WTC11 (cell line): ENCODE measurements around the gene TSPAN17. TPM values are rescaled to one million over a fixed set of nuclear protein-coding genes. Genes with fewer than 3 reads are reported as not detected.

Experiments used
- ATAC-seq: fragments of 200-7000 bp; cut with Tn5 transposase; 2 replicates; pipeline ENCODE4 v1.10.0; 2021; ENCODE audit warnings: mild to moderate bottlenecking, moderate library complexity
- CTCF ChIA-PET: fragments of 300-600 bp; sonication (Branson Sonifier 250); formaldehyde crosslinking; loops from one replicate; lab custom pipeline; 2021; ENCODE audit warnings: antibody characterized with exemption; lab: Charles Lee
- POLR2A ChIA-PET: fragments of 350-600 bp; sonication (Branson Sonifier 250); formaldehyde crosslinking; loops from one replicate; lab custom pipeline; 2021; ENCODE audit warnings: antibody characterized with exemption; lab: Charles Lee
- DNase-seq: peaks from one replicate; pipeline ENCODE4 v3.0.0; 2021; ENCODE audit warnings: low spot score
- H3K27ac Mint-ChIP-seq: 2 replicates; pipeline ENCODE4 v1.8.0; 2021; ENCODE audit warnings: mixed read lengths
- H3K27me3 Mint-ChIP-seq: 2 replicates; pipeline ENCODE4 v1.8.0; 2021; ENCODE audit warnings: low read depth, mild to moderate bottlenecking, moderate library complexity, mixed read lengths
- H3K36me3 Mint-ChIP-seq: 2 replicates; pipeline ENCODE4 v1.8.0; 2021; ENCODE audit warnings: mixed read lengths
- H3K4me1 Mint-ChIP-seq: 2 replicates; pipeline ENCODE4 v1.8.0; 2022; ENCODE audit warnings: mixed read lengths
- H3K4me3 Mint-ChIP-seq: 2 replicates; pipeline ENCODE4 v1.8.0; 2021; ENCODE audit warnings: mild to moderate bottlenecking, moderate library complexity, mixed read lengths
- H3K9me3 Mint-ChIP-seq: 2 replicates; pipeline ENCODE4 v1.8.0; 2021; ENCODE audit warnings: mixed read lengths
- ATF1 ChIP-seq: sonication (generic); formaldehyde crosslinking; IDR thresholded peaks from 2 replicates; pipeline ENCODE4 v1.8.1; 2023; ENCODE audit warnings: mild to moderate bottlenecking, moderate library complexity, missing genetic modification reagents
- ETV6 ChIP-seq: sonication (generic); formaldehyde crosslinking; IDR thresholded peaks from 2 replicates; pipeline ENCODE4 v1.8.1; 2022; ENCODE audit warnings: mild to moderate bottlenecking, missing genetic modification reagents
- FOXP1 ChIP-seq: sonication (generic); formaldehyde crosslinking; IDR thresholded peaks from 2 replicates; pipeline ENCODE4 v1.8.0; 2022; ENCODE audit warnings: missing genetic modification reagents, mild to moderate bottlenecking, moderate library complexity, borderline replicate concordance
- GRHL2 ChIP-seq: fragments of 250-450 bp; sonication (Bioruptor Pico); IDR thresholded peaks from 2 replicates; pipeline ENCODE4 v1.8.0; 2022; ENCODE audit warnings: mild to moderate bottlenecking, moderate library complexity; ENCODE audit not compliant: insufficient replicate concordance, severe bottlenecking
- GTF2I ChIP-seq: fragments of 250-450 bp; sonication (Bioruptor Pico); conservative IDR thresholded peaks from 2 replicates; pipeline ENCODE4 v1.4.0; 2021; ENCODE audit warnings: mild to moderate bottlenecking
- MXD4 ChIP-seq: fragments of 250-450 bp; sonication (Bioruptor Pico); IDR thresholded peaks from 2 replicates; pipeline ENCODE4 v1.8.0; 2021; ENCODE audit warnings: mild to moderate bottlenecking, moderate library complexity, borderline replicate concordance
- NR1H2 ChIP-seq: sonication (generic); formaldehyde crosslinking; IDR thresholded peaks from 2 replicates; pipeline ENCODE4 v1.9.0; 2021; ENCODE audit warnings: mild to moderate bottlenecking, moderate library complexity, missing genetic modification reagents
- PRRX2 ChIP-seq: fragments of 250-450 bp; sonication (Bioruptor Pico); IDR thresholded peaks from 2 replicates; pipeline ENCODE4 v1.8.0; 2021; ENCODE audit warnings: mild to moderate bottlenecking
- SOX15 ChIP-seq: fragments of 250-450 bp; sonication (Bioruptor Pico); IDR thresholded peaks from 2 replicates; pipeline ENCODE4 v1.9.0; 2021; ENCODE audit warnings: mild to moderate bottlenecking
- TCF7 ChIP-seq: sonication (generic); formaldehyde crosslinking; IDR thresholded peaks from 2 replicates; pipeline ENCODE4 v1.8.0; 2022; ENCODE audit warnings: mild to moderate bottlenecking, low read depth, missing genetic modification reagents, moderate library complexity
- ZBTB21 ChIP-seq: sonication (generic); formaldehyde crosslinking; IDR thresholded peaks from 2 replicates; pipeline ENCODE4 v1.8.1; 2023; ENCODE audit warnings: mild to moderate bottlenecking, missing genetic modification reagents, borderline replicate concordance
- ZNF219 ChIP-seq: sonication (generic); formaldehyde crosslinking; IDR thresholded peaks from 2 replicates; pipeline ENCODE4 v1.8.0; 2023; ENCODE audit warnings: missing genetic modification reagents, mild to moderate bottlenecking, borderline replicate concordance
- ZNF263 ChIP-seq: sonication (generic); formaldehyde crosslinking; IDR thresholded peaks from 2 replicates; pipeline ENCODE4 v1.8.1; 2022; ENCODE audit warnings: low read depth, mild to moderate bottlenecking, moderate library complexity, missing genetic modification reagents
- ZNF317 ChIP-seq: sonication (generic); formaldehyde crosslinking; IDR thresholded peaks from 2 replicates; pipeline ENCODE4 v1.8.1; 2023; ENCODE audit warnings: low read depth, mild to moderate bottlenecking, moderate library complexity, missing genetic modification reagents, borderline replicate concordance
- total RNA-seq: library from RNA; stranded (reverse); gene quantifications from 3 replicates; pipeline ENCODE4 v1.2.3, GENCODE V29; 2021
- TF ChIP-seq, protein P1 (sequence below): sonication (generic); formaldehyde crosslinking; conservative IDR thresholded peaks from 2 replicates; pipeline ENCODE4 v1.8.1; 2023; ENCODE audit warnings: mild to moderate bottlenecking, low read depth, missing genetic modification reagents, moderate library complexity
- TF ChIP-seq, protein P2 (sequence below): fragments of 250-450 bp; sonication (Bioruptor Pico); conservative IDR thresholded peaks from 2 replicates; pipeline ENCODE4 v1.9.0; 2021; ENCODE audit warnings: mild to moderate bottlenecking
- TF ChIP-seq, protein P3 (sequence below): fragments of 250-450 bp; sonication (Bioruptor Pico); IDR thresholded peaks from 2 replicates; pipeline ENCODE4 v2.1.2; 2022; ENCODE audit warnings: mild to moderate bottlenecking, moderate library complexity
- TF ChIP-seq, protein P4 (sequence below): fragments of 250-450 bp; sonication (Bioruptor Pico); IDR thresholded peaks from 2 replicates; pipeline ENCODE4 v1.9.0; 2021; ENCODE audit warnings: mild to moderate bottlenecking
- TF ChIP-seq, protein P5 (sequence below): sonication (generic); formaldehyde crosslinking; IDR thresholded peaks from 2 replicates; pipeline ENCODE4 v1.8.0; 2022; ENCODE audit warnings: mild to moderate bottlenecking, missing genetic modification reagents
- TF ChIP-seq, protein P6 (sequence below): sonication (generic); formaldehyde crosslinking; IDR thresholded peaks from 2 replicates; pipeline ENCODE4 v1.8.1; 2023; ENCODE audit warnings: mild to moderate bottlenecking, missing genetic modification reagents

Gene TSPAN17
- total RNA-seq, 1 experiment from 2014 or later = 47.8 TPM

DNA sequence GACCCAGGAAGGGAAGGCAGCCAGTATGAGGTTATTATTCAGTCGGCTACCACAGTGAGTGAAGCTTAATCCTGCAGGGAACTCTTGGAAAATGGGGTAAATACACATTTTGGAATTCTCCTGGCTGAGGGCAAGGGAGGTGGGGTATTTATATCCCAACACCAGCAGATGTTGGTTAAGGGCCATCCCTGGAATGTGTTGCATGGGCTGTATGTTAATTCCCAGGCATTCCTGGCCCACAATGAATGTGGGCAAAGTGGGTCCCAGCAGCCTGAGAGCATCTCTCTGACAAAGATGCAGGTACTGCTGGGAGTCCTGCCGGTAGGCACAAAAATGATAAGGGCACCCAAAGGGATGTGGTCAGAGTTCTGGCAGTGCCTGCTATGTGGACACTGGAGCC is 34.4 kb upstream of the TSPAN17 start:
- H3K27me3 Mint-ChIP-seq = peaks cover 58% of the 10 kb centered on the region
- no peak for ATAC-seq
- no peaks in the 10 kb centered on the region for H3K36me3 Mint-ChIP-seq

More for the DNA sequence above, 34.4 kb upstream of the TSPAN17 start:
- Mint-ChIP-seq H3K27ac (no peak overlapping the region), H3K4me3 (no peak overlapping the region), H3K4me1 (peaks cover 20% of the 10 kb centered on the region), H3K9me3 (no peaks in the 10 kb centered on the region)
- TF ChIP-seq, protein P1, sequence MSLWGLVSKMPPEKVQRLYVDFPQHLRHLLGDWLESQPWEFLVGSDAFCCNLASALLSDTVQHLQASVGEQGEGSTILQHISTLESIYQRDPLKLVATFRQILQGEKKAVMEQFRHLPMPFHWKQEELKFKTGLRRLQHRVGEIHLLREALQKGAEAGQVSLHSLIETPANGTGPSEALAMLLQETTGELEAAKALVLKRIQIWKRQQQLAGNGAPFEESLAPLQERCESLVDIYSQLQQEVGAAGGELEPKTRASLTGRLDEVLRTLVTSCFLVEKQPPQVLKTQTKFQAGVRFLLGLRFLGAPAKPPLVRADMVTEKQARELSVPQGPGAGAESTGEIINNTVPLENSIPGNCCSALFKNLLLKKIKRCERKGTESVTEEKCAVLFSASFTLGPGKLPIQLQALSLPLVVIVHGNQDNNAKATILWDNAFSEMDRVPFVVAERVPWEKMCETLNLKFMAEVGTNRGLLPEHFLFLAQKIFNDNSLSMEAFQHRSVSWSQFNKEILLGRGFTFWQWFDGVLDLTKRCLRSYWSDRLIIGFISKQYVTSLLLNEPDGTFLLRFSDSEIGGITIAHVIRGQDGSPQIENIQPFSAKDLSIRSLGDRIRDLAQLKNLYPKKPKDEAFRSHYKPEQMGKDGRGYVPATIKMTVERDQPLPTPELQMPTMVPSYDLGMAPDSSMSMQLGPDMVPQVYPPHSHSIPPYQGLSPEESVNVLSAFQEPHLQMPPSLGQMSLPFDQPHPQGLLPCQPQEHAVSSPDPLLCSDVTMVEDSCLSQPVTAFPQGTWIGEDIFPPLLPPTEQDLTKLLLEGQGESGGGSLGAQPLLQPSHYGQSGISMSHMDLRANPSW (CRISPR knock-in tag) = no peak
- no peak for TF ChIP-seq PRRX2 (CRISPR knock-in tag)
- TF ChIP-seq, protein P2, sequence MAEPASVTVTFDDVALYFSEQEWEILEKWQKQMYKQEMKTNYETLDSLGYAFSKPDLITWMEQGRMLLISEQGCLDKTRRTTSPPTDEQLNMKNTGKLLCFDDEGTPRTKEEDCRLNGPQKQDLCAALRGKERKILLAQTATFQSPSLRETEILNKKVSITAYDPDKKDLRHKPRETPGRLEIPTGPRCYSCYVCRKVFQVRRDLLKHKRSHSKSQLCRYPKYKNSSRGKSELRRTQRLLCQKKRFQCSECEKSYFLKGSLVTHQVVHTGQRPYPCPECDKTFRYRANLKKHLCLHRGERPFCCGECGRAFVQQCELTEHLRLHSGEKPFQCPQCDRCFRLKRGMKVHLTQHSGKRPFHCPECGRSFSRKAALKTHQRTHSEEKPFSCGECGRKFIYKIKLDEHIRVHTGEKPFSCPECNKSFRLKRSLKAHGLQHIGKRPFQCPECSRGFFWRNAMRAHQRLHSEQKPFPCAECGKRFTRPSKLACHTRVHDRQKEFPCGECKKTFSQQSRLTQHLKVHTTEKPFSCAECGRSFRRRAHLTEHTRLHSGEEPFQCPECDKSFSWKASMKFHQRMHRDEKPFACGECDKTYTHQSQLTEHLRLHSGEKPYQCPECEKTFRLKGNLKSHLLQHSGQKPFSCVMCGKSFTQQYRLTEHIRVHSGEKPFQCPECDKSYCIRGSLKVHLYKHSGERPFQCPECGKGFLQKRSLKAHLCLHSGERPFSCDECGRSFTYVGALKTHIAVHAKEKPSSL = no peak
- no peak for TF ChIP-seq MXD4 (CRISPR knock-in tag)
- TF ChIP-seq ETV6 (CRISPR knock-in tag) = no peak
- no peak for TF ChIP-seq TCF7
- no peak for TF ChIP-seq NR1H2
- TF ChIP-seq ZNF263 = no peak
- TF ChIP-seq GTF2I = no peak
- TF ChIP-seq, protein P3, sequence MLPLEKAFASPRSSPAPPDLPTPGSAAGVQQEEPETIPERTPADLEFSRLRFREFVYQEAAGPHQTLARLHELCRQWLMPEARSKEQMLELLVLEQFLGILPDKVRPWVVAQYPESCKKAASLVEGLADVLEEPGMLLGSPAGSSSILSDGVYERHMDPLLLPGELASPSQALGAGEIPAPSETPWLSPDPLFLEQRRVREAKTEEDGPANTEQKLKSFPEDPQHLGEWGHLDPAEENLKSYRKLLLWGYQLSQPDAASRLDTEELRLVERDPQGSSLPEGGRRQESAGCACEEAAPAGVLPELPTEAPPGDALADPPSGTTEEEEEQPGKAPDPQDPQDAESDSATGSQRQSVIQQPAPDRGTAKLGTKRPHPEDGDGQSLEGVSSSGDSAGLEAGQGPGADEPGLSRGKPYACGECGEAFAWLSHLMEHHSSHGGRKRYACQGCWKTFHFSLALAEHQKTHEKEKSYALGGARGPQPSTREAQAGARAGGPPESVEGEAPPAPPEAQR (CRISPR knock-in tag) = no peak
- no peak for TF ChIP-seq ZNF219
- TF ChIP-seq SOX15 = no peak
- TF ChIP-seq ZBTB21 (CRISPR knock-in tag) = no peak
- TF ChIP-seq, protein P4, sequence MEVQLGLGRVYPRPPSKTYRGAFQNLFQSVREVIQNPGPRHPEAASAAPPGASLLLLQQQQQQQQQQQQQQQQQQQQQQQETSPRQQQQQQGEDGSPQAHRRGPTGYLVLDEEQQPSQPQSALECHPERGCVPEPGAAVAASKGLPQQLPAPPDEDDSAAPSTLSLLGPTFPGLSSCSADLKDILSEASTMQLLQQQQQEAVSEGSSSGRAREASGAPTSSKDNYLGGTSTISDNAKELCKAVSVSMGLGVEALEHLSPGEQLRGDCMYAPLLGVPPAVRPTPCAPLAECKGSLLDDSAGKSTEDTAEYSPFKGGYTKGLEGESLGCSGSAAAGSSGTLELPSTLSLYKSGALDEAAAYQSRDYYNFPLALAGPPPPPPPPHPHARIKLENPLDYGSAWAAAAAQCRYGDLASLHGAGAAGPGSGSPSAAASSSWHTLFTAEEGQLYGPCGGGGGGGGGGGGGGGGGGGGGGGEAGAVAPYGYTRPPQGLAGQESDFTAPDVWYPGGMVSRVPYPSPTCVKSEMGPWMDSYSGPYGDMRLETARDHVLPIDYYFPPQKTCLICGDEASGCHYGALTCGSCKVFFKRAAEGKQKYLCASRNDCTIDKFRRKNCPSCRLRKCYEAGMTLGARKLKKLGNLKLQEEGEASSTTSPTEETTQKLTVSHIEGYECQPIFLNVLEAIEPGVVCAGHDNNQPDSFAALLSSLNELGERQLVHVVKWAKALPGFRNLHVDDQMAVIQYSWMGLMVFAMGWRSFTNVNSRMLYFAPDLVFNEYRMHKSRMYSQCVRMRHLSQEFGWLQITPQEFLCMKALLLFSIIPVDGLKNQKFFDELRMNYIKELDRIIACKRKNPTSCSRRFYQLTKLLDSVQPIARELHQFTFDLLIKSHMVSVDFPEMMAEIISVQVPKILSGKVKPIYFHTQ (CRISPR knock-in tag) = no peak
- no peak for TF ChIP-seq GRHL2 (CRISPR knock-in tag)
- TF ChIP-seq ATF1 (CRISPR knock-in tag) = no peak
- TF ChIP-seq FOXP1 (CRISPR knock-in tag) = no peak
- TF ChIP-seq ZNF317 (CRISPR knock-in tag) = no peak
- TF ChIP-seq, protein P5, sequence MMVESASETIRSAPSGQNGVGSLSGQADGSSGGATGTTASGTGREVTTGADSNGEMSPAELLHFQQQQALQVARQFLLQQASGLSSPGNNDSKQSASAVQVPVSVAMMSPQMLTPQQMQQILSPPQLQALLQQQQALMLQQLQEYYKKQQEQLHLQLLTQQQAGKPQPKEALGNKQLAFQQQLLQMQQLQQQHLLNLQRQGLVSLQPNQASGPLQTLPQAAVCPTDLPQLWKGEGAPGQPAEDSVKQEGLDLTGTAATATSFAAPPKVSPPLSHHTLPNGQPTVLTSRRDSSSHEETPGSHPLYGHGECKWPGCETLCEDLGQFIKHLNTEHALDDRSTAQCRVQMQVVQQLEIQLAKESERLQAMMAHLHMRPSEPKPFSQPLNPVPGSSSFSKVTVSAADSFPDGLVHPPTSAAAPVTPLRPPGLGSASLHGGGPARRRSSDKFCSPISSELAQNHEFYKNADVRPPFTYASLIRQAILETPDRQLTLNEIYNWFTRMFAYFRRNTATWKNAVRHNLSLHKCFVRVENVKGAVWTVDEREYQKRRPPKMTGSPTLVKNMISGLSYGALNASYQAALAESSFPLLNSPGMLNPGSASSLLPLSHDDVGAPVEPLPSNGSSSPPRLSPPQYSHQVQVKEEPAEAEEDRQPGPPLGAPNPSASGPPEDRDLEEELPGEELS (CRISPR knock-in tag) = no peak
- TF ChIP-seq, protein P6, sequence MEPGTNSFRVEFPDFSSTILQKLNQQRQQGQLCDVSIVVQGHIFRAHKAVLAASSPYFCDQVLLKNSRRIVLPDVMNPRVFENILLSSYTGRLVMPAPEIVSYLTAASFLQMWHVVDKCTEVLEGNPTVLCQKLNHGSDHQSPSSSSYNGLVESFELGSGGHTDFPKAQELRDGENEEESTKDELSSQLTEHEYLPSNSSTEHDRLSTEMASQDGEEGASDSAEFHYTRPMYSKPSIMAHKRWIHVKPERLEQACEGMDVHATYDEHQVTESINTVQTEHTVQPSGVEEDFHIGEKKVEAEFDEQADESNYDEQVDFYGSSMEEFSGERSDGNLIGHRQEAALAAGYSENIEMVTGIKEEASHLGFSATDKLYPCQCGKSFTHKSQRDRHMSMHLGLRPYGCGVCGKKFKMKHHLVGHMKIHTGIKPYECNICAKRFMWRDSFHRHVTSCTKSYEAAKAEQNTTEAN (CRISPR knock-in tag) = no peak
- POLR2A ChIA-PET = interaction anchor here (0.9 kb wide), 1 partner anchor 70 kb away, joined by 3 read pairs; no protein-coding TSS in a partner anchor
- CTCF ChIA-PET = interaction anchor here (1.0 to 2.0 kb wide), 2 partner anchors 34 to 41 kb away, joined by 4 to 5 read pairs; no protein-coding TSS in a partner anchor
- no peak for DNase-seq
